Measurements from ENCODE around the gene HOXD3.

DNA sequence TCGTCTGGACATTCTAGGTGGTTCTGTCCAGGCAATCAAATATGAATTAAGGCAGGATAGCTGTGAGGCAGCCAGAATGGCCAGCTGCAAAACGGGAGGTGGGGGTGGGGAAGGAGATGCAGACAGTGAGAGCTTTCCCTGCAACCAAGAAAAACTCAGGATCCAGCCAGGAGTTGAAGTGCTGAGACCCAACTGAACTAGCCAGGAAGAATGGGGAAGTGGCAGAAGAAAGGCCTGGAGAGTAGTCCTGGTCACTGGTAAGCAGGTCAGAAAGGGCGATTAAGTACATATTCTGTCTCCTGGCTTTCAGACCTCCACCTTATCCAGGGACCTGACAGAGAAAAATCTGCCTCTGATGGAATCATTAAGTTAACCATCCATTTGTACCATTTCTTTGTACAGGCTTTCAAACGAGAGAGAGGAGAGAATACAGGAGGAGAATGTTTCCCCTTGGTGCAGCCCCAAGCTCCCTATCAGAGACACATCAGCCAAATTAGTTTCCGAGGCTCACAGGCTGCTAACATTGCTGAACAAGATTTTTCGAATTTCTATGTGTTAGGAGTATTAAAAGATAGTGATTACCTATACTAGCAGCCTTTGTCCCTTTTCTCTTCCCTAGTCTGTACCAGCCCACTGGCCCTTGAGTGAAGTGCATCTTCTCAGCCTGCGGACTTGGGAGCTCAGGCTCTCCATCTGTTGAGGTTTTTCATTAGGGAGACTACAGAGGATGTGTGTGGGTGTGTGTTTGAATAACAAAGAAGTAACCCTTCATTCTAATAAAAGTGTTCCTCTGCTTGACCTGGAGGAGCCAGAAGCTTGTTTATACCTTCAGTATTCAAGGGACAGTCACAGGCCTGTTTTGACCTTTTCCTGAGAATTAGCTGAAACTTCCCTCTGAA lies 18.9 kb downstream of the HOXD3 start:
- TF ChIP-seq EZH2 (IDR thresholded peaks at IDR 0.05) (no peak), FOXP2 (optimal IDR thresholded peaks at IDR 0.05; ENCODE audit: control extremely low read depth, extremely low read length, insufficient read depth) (no peak)
